ENCODE results near the gene RNF44.
A peak's percentile ranks its signal among the peaks of the same experiment; 100 is the strongest.

RNF44 gene

GRCh38 chr5:176534640-176535039 is 2.6 kb downstream of the RNF44 start:
- no peak for DNase-seq

GRCh38 chr5:176533894-176534611 is 3.1 kb downstream of the RNF44 start:
- no peak for DNase-seq

GRCh38 chr5:176533390-176533789 is 3.8 kb downstream of the RNF44 start:
- peak; percentile 63 for DNase-seq

- no peak for DNase-seq
These were observed 4.4 kb downstream of the RNF44 start for GRCh38 chr5:176532795-176533194.

- DNase-seq = no peak
These were observed 5.2 kb downstream of the RNF44 start for GRCh38 chr5:176531902-176532493.

GRCh38 chr5:176530983-176531901 is 6.0 kb downstream of the RNF44 start:
- DNase-seq = peak; percentile 81

GRCh38 chr5:176530393-176530982 is 6.7 kb downstream of the RNF44 start:
- DNase-seq = no peak

- DNase-seq = no peak
These were observed 7.5 kb downstream of the RNF44 start for GRCh38 chr5:176529741-176530141.

- no peak for DNase-seq
These were observed 8.0 kb downstream of the RNF44 start for GRCh38 chr5:176529116-176529740.

GRCh38 chr5:176528761-176529115 is 8.5 kb downstream of the RNF44 start:
- no peak for DNase-seq

GRCh38 chr5:176528301-176528700 is 8.9 kb downstream of the RNF44 start:
- no peak for DNase-seq

- DNase-seq = no peak
These were observed 9.7 kb downstream of the RNF44 start for GRCh38 chr5:176527246-176528222.

- no peak for DNase-seq
These were observed 10.7 kb downstream of the RNF44 start for GRCh38 chr5:176526462-176526861.

GRCh38 chr5:176525677-176526076 is 11.5 kb downstream of the RNF44 start:
- no peak for DNase-seq

GRCh38 chr5:176524987-176525386 is 12.2 kb downstream of the RNF44 start:
- no peak for DNase-seq

GRCh38 chr5:176524138-176524537 is 13.1 kb downstream of the RNF44 start:
- no peak for DNase-seq

- no peak for DNase-seq
These were observed 15.4 kb downstream of the RNF44 start for GRCh38 chr5:176521699-176522263.

- DNase-seq = no peak
These were observed 15.9 kb downstream of the RNF44 start for GRCh38 chr5:176521286-176521685.

GRCh38 chr5:176519810-176520720 is 17.1 kb downstream of the RNF44 start:
- no peak for DNase-seq

GRCh38 chr5:176517053-176517661 is 20.0 kb downstream of the RNF44 start:
- DNase-seq = no peak

All from right hindlimb (tissue), 1 donor.